AG08395 (cell line): ENCODE measurements around the gene SEBOX.

Source experiments
- DNase-seq: peaks from one replicate; pipeline ENCODE4 v3.0.0; 2012; ENCODE audit warnings: mixed read lengths, low spot score

SEBOX gene

DNA sequence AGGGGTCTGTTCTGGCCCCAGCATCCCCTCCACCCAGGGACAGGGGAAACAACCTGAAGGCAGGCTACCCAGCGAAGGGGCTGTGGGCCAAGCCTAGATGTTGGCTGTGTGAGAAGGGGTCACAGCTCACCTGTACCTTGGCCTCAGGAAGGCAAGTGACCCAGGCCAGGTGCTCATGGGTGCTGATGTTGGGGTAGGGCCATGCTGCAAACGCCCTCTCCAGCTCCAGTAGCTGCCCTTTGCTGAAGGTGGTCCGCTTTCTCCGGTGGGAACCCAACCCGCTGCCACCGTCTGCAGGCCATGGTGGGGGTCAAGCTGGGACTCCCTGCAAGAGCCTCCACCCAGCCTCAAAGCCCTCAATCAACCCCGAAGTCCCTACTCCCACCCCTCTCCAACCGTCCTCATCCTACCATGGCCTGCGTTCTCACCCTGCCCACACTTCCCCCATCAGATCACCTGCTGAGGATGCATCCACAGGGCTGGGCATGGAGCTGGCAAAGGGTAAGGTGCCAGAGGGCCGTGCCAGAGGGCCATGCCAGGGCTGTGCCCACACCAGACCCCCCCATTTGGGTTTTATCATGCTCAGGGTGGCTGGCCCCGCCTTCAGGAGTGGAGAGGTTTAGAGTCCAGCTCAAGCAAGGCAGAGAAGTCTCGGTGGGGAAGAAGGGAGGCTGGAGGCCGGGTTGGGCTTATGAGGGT lies at the start of gene SEBOX:
SEBOX (minus strand) TSS at position 535 of the 699 bp plus-strand sequence; CDS start at position 487, 48 bp downstream.
- no peak for DNase-seq

DNA sequence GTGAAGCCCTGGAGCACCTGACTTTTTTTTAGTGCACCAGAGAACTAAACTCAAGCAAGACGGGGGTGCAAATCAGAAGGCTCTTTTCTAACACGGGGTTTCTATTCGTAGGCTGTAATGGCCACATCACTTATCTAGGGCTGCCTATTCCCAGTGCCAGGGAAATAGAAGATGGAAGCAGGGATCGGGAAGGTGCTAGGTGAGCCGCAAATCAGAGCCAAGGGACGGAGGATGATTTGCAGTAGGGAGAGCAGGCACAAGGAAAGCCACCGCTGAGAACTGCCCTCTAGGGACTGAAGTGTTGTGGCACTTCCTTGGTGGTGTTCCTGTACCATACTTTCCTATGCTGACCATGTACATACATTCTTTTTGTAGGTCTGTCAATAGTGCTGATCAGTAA lies 48.8 kb upstream of the SEBOX start:
- no peak for DNase-seq

GRCh38 chr17:28412099-28412498 lies 47.1 kb upstream of the SEBOX start:
- no peak for DNase-seq

GRCh38 chr17:28407974-28408306 lies 42.9 kb upstream of the SEBOX start:
- no peak for DNase-seq

DNA sequence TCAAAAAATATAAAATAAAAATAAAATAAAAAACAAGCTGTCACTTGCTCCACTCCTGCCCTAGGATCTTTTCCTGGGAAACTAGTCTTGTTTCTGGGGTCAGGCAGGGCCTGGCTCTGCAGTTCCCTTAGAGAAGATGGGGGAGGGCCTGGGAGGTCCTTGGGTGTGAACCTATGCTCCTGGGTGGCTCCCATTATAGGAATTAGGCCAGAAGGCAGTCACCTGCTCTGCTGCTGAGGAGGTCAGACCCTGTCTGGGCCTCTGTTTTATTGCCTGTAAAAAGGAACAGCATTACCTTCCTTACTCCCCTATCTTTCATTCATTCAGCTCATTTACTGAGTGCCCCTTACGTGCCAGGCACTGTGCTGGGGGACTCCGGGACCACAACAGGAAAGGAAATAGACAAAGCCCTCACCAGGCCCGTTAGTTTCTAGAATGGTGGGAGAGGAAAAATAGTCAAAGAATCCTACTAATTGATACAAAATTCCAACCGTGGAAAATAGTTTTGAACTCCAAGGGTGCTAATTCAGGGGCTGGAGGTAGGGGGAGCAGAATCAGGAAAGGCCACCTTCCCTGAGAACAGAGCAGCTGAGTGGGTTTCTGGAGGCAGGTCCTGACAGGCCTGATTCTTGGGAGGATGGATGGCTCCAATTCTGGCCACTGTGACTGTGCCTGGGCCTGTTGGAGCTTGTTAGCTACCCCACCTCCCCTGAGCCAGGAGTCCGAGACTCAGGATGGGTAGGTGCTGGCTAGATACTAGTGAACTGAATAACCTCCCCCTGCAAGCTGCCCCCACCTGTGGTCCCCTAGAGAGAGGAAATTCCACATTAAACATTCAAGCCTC lies 42.4 kb upstream of the SEBOX start:
- DNase-seq = no peak

GRCh38 chr17:28406473-28406814 lies 41.4 kb upstream of the SEBOX start:
- no peak for DNase-seq

- peak; percentile 57 for DNase-seq
Observed at GRCh38 chr17:28405632-28406472, 40.9 kb upstream of the SEBOX start, which contains the start of gene SLC46A1. SLC46A1 (minus strand) TSS chr17:28406212; CDS start chr17:28406114, 98 bp downstream.

DNA sequence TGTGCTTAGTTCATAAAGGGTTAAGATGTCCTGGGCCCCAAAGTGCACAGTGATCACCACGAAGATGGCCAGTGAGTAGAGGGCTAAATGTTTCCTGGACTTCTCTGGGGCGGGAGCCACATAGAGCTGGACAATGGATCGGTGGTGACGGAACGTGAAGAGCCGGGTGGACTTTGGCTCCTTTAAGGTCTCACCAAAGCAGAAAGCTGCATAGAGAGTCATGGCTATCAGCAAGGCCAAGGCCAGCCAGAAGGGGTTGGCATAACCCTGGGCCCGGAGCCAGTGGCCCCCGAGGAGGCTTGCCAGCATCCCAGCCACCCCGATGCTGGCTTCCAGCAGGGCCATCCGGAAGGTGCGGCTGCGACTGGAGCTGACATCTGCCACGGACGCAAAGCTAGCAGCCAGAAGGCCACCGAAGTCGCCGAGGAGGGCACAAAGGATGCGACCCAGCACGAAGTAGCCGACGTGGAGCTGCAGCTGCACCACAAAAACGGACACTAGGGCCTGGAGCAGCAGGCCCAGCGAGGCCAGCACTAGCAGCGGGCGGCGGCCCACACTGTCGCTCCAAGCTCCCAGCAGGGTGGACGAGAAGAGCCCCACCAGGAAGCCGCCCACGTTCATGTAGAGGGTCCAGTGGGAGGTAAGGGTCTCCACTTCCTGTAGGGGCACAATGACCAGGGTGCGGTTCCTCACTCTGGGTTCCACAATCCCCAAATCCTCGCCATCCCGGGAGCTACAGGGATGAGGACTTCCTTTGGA lies 40.0 kb upstream of the SEBOX start:
- peak; percentile 21 for DNase-seq

DNA sequence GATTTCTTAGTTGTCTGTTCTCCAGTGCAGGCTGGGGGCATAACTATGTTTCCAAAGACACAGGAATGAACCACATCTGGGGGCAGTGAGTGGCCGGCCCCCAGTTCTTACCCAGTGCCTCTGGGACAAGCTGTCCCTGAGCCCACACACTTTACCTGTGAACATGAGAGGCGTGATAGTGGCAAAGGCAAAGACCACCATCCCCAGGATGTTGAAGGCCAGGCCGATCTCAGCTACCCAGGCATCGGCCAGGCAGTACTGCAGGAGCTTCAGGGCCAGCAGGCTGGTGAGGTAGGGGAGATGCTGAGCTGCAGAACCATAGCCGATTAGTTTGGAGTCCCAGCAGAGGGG lies 39.4 kb upstream of the SEBOX start:
- DNase-seq = no peak

DNA sequence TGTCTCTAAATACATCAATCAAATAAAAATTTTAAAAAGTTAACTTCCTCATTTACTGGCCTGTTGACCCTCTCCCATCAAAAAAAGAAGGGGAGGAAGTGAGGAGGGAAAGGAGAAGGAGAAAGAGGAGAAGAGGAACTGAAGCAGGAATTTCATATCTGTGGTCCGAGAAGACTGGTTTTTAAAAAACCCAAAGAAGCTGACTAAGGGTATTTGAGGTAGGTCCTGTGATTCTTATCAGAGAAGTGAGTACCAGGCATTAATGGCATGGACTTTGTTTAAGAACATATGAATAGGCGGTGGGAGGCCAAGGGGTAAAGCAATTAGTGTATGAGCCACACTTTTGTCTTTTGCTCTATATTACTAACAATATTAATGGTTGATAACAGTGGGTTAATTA lies 39.0 kb upstream of the SEBOX start:
- DNase-seq = no peak

DNA sequence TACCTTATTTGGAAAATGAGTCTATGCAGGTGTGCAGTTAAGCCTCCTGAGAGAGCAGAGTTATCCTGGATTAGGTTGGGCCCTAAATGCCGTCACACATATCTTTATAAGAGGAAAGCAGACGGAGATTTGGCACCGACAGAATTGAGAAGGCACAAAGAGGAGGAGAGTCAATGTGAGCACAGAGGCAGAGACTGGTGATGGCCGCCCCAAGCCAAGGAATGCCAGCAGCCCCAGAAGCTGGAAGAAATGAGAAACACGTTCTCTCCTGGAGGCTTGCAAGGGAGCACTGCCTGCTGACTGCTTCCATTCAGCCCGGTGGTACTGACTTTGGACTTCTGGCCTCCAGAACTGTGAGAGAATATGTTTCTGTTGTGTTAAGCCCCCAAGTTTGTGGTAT lies 37.8 kb upstream of the SEBOX start:
- no peak for DNase-seq

GRCh38 chr17:28402224-28402630 lies 37.2 kb upstream of the SEBOX start:
- no peak for DNase-seq

GRCh38 chr17:28399808-28400207 lies 34.8 kb upstream of the SEBOX start:
- no peak for DNase-seq

DNA sequence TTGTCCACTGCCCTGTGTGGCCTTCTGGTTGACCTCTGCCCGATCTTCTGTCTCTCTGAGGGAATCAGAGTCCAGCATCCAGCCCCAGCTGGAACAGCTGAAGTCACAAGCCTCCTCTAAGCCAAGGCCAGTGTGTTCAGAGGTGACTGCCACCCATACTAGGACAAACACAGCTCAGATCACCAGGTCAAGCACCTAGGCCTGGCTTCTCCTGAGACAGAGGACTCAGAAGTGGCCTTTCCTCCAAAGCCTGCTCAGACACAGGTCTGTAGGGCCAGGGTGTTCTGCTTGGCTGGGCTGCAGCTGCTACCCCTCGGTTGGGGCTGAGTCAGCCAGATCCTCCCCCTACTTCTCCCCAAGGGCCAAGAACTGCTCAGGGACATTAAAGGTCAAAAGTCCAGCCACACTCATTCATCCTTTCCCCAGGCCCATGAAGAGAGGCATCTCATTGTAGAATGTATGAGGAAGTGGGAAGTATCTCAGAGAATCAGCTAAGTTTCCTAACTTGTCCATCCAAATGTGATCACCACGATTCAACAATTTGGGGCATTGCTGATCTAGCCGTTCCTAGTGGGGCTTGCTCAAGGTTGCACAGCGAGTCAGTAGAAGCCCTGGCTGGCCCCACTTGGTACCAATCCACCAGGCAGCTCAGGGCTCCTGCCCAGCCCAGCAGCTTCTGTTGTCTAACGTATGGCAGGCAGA lies 33.4 kb upstream of the SEBOX start:
- no peak for DNase-seq

GRCh38 chr17:28397687-28398279 lies 32.8 kb upstream of the SEBOX start:
- no peak for DNase-seq

- no peak for DNase-seq
Observed at GRCh38 chr17:28397275-28397674, 32.3 kb upstream of the SEBOX start.

DNA sequence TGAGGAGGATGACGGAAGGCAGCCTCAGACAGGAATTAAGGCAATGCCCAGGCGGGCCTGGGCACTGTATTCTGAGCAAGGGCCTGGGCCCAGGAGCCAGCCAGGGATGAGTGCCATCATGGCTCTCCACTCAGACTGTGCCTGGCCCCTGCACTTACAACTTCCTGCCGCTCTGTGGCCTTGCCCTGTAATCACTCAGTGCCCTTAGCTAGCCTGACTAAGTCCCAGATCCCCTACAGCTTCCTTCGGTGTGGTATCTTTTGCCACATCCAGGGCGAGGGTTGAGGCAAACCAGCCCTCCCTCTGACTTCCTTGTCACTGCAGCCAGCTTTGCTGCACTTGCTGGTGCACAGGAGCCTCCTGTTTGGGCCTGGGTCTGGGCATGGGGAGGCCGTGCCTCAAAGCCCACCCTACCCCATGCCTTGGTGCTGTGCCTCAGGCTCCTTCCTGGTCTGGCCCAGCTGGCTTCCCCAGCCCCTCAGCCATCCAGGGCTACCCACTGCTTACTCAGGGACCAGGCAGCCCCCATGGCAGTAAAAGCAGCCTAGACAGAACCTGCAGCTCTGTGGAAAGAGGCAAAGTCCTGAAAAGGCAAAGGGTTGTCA lies 31.7 kb upstream of the SEBOX start:
- no peak for DNase-seq

- DNase-seq = no peak
Observed at GRCh38 chr17:28395968-28396367, 31.0 kb upstream of the SEBOX start.

- DNase-seq = no peak
Observed at GRCh38 chr17:28395426-28395825, 30.4 kb upstream of the SEBOX start.

GRCh38 chr17:28394337-28395116 lies 29.5 kb upstream of the SEBOX start:
- DNase-seq = peak; percentile 46
